SK-N-SH (cell line): ENCODE measurements around the gene EEF2. TPM values are rescaled to one million over a fixed set of nuclear protein-coding genes. Genes with fewer than 3 reads are reported as not detected.

Experiments used
- CTCF ChIA-PET: fragments of 300-600, 350-600 bp; formaldehyde crosslinking; extraction: SDS; loops from one replicate; lab custom pipeline; 2021; lab: Yijun Ruan, JAX
- POLR2A ChIA-PET: fragments of 350-600 bp; sonication (Branson Sonifier 250); formaldehyde crosslinking; extraction: SDS; loops from one replicate; lab custom pipeline; 2020; ENCODE audit warnings: antibody characterized with exemption, inconsistent platforms; lab: Yijun Ruan, JAX
- DNase-seq: peaks from one replicate; pipeline ENCODE4 v3.0.0; 2012
- H2AFZ ChIP-seq: fragments of 200-600 bp; sonication (generic); 2 replicates; pipeline ENCODE4 v1.8.1; 2016; ENCODE audit warnings: antibody characterized with exemption, mild to moderate bottlenecking, low read depth
- H3F3A ChIP-seq: fragments of 200-600 bp; sonication (generic); replicated peaks from 2 replicates; pipeline ENCODE3; 2016; ENCODE audit warnings: antibody characterized with exemption, mild to moderate bottlenecking; ENCODE audit not compliant: insufficient read depth
- H3K27ac ChIP-seq, 2 experiments: fragments of 200-500 bp in 1 of 2; fragments of 200-600 bp in 1 of 2; sonication (Bioruptor generic) in 1 of 2; sonication (generic), shearing (Covaris generic) in 1 of 2; 2 replicates each; pipeline versions ENCODE4 v1.5.1 to v1.6.1; 2014 to 2016; ENCODE audit warnings: low read depth in 2 of 2, inconsistent platforms in 1 of 2, low read length in 1 of 2, mild to moderate bottlenecking in 1 of 2, mixed read lengths in 1 of 2
- H3K27me3 ChIP-seq: fragments of 200-600 bp; sonication (generic), shearing (Covaris generic); 2 replicates; pipeline ENCODE4 v1.6.1; 2016; ENCODE audit warnings: mixed run types; ENCODE audit not compliant: insufficient read depth
- H3K36me3 ChIP-seq, 2 experiments: fragments of 200-500 bp in 1 of 2; fragments of 200-600 bp in 1 of 2; sonication (Bioruptor generic) in 1 of 2; sonication (generic) in 1 of 2; replicated peaks in 1 of 2; 2 replicates each; pipeline versions ENCODE3 to v1.5.1; 2014 to 2016; ENCODE audit warnings: low read length in 1 of 2, mild to moderate bottlenecking in 1 of 2; ENCODE audit not compliant: insufficient read depth in 2 of 2, control insufficient read depth in 1 of 2
- H3K4me1 ChIP-seq, 2 experiments: fragments of 200-500 bp in 1 of 2; fragments of 200-600 bp in 1 of 2; sonication (Bioruptor generic) in 1 of 2; sonication (generic), shearing (Covaris generic) in 1 of 2; 2 replicates each; pipeline versions ENCODE4 v1.5.1 to v1.6.1; 2014 to 2016; ENCODE audit warnings: low read depth in 1 of 2, low read length in 1 of 2, mixed run types in 1 of 2; ENCODE audit not compliant: insufficient read depth in 2 of 2, control insufficient read depth in 1 of 2
- H3K4me2 ChIP-seq: fragments of 200-600 bp; sonication (generic), shearing (Covaris generic); 2 replicates; pipeline ENCODE4 v1.6.1; 2017; ENCODE audit warnings: mixed run types
- H3K4me3 ChIP-seq, 2 experiments: fragments of 200-500 bp in 1 of 2; fragments of 200-600 bp in 1 of 2; sonication (Bioruptor generic) in 1 of 2; sonication (generic), shearing (Covaris generic) in 1 of 2; 2 replicates each; pipeline versions ENCODE4 v1.5.1 to v1.8.1; 2014 to 2016; ENCODE audit warnings: low read depth in 2 of 2, inconsistent platforms in 1 of 2, low read length in 1 of 2, mild to moderate bottlenecking in 1 of 2, mixed read lengths in 1 of 2, moderate library complexity in 1 of 2
- H3K79me2 ChIP-seq: fragments of 200-600 bp; sonication (generic); 2 replicates; pipeline ENCODE4 v1.8.1; 2017; ENCODE audit warnings: mild to moderate bottlenecking; ENCODE audit not compliant: insufficient read depth
- H3K9ac ChIP-seq: fragments of 200-600 bp; sonication (generic); 2 replicates; pipeline ENCODE4 v1.6.1; 2017; ENCODE audit warnings: mixed run types
- H3K9me2 ChIP-seq: fragments of 200-600 bp; sonication (generic); 2 replicates; pipeline ENCODE4 v1.6.1; 2017; ENCODE audit warnings: mixed run types
- H3K9me3 ChIP-seq: fragments of 200-600 bp; sonication (generic); 2 replicates; pipeline ENCODE4 v1.6.1; 2017; ENCODE audit warnings: mixed run types, mild to moderate bottlenecking, moderate library complexity
- H4K20me1 ChIP-seq: fragments of 200-600 bp; sonication (generic); 2 replicates; pipeline ENCODE4 v1.6.1; 2017; ENCODE audit warnings: mild to moderate bottlenecking, mixed run types; ENCODE audit not compliant: insufficient read depth
- EP300 ChIP-seq, 2 experiments: IDR thresholded peaks; 2 replicates each; pipeline versions ENCODE4 v1.4.0 to v1.6.1; 2012; ENCODE audit warnings: borderline replicate concordance in 1 of 2, low read depth in 1 of 2, low read length in 1 of 2
- EZH2phosphoT487 ChIP-seq: fragments of 200-600 bp; sonication (generic); IDR thresholded peaks from 2 replicates; pipeline ENCODE4 v1.6.1; 2017; ENCODE audit warnings: low read depth, mixed run types, mild to moderate bottlenecking, antibody characterized with exemption, moderate library complexity, borderline replicate concordance
- FOSL2 ChIP-seq: IDR thresholded peaks from 2 replicates; pipeline ENCODE4 v1.4.0; 2012; ENCODE audit warnings: low read depth, mild to moderate bottlenecking, moderate library complexity, borderline replicate concordance
- FOXJ3 ChIP-seq: sonication (generic); formaldehyde crosslinking; IDR thresholded peaks from 2 replicates; pipeline ENCODE4 v1.5.1; 2020; ENCODE audit warnings: mild to moderate bottlenecking, missing genetic modification reagents
- GATA2 ChIP-seq: sonication (generic); formaldehyde crosslinking; IDR thresholded peaks from 2 replicates; pipeline ENCODE4 v1.5.0; 2020; ENCODE audit warnings: mild to moderate bottlenecking, missing genetic modification reagents
- MXI1 ChIP-seq: IDR thresholded peaks from 2 replicates; pipeline ENCODE4 v1.6.1; 2012; ENCODE audit warnings: mild to moderate bottlenecking, low read depth, low read length, improper control_type of control experiment
- NRF1 ChIP-seq: IDR thresholded peaks from 2 replicates; pipeline ENCODE4 v1.6.1; 2012; ENCODE audit warnings: low read depth, mild to moderate bottlenecking, low read length
- POLR2AphosphoS5 ChIP-seq: IDR thresholded peaks from 2 replicates; pipeline ENCODE4 v1.6.1; 2012; ENCODE audit warnings: low read depth, low read length
- WGBS: methylation state at CpG from one replicate; pipeline ENCODE4 v1.1.6; 2017; ENCODE audit warnings: low lambda C conversion rate; 5-methylcytosine and 5-hydroxymethylcytosine counted together
- polyA plus RNA-seq, 3 experiments: library from polyadenylated mRNA; depleted of rRNA; stranded (reverse); fragments of >200 nt; gene quantifications; 2 replicates each; pipeline ENCODE4 v1.2.3, GENCODE V29; 2012
- TF ChIP-seq, protein P1 (sequence below): fragments of 150-350 bp; IDR thresholded peaks from 2 replicates; pipeline ENCODE4 v1.6.1; 2016; ENCODE audit warnings: mild to moderate bottlenecking, low read depth, low read length
- TF ChIP-seq, protein P2 (sequence below): IDR thresholded peaks from 2 replicates; pipeline ENCODE4 v1.6.1; 2012; ENCODE audit warnings: mild to moderate bottlenecking, low read depth, low read length, moderate library complexity
- TF ChIP-seq, protein P3 (sequence below): IDR thresholded peaks from 2 replicates; pipeline ENCODE4 v1.4.0; 2012; ENCODE audit warnings: low read depth
- TF ChIP-seq, protein P4 (sequence below): fragments of 150-350 bp; IDR thresholded peaks from 2 replicates; pipeline ENCODE4 v1.6.1; 2017; ENCODE audit warnings: antibody characterized with exemption, low read length, low read depth, borderline replicate concordance
- TF ChIP-seq, protein P5 (sequence below): fragments of 200-600 bp; sonication (generic); IDR thresholded peaks from 2 replicates; pipeline ENCODE4 v1.6.1; 2017; ENCODE audit warnings: antibody characterized with exemption, mild to moderate bottlenecking, moderate library complexity

EEF2 gene
- polyA plus RNA-seq, 1 of the 3 experiments (the other 2 are of a cell fraction) = 1,553 TPM

DNA sequence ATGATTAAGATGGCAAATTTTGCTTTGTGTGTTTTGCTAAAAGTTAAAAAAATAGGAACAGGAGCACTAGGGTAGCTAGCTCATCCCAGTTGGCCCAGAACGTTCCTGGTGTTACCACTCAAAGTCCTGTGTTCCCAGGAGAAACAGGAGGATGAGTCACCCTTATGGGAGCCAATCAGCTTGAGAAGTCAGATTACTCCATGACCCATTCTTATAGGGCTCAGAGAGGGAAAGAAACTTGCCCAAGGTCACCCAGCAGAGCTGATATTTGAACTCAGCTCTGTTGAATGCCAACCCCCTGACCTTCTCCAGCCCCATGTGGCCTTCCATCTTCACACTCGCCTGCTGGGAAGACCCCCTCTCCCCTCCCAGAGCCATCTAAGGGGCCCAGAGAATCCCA, 39.4 kb downstream of the EEF2 start:
- Histone ChIP-seq H2AFZ (no peak overlapping the region), H3K9me2 (no peaks in the 10 kb centered on the region), H3K27ac (no peak overlapping the region), H3K36me3 (no peaks in the 10 kb centered on the region), H3K79me2 (no peaks in the 10 kb centered on the region), H3K9me3 (no peaks in the 10 kb centered on the region), H3K4me2 (no peak overlapping the region), H3K4me1 (no peaks in the 10 kb centered on the region), H4K20me1 (no peaks in the 10 kb centered on the region), H3K4me3 (no peak overlapping the region), H3K27me3 (no peaks in the 10 kb centered on the region), H3K9ac (no peak overlapping the region), H3F3A (no peaks in the 10 kb centered on the region)
- ChIA-PET CTCF (interaction anchor here (0.9 to 1.1 kb wide), 2 partner anchors 42 to 124 kb away, joined by 3 read pairs; no protein-coding TSS in a partner anchor), POLR2A (interaction anchor here (1.2 kb wide), 2 partner anchors 12 to 40 kb away, joined by 3 to 4 read pairs; partner anchors contain the start of gene EEF2)
- TF ChIP-seq, protein P1, sequence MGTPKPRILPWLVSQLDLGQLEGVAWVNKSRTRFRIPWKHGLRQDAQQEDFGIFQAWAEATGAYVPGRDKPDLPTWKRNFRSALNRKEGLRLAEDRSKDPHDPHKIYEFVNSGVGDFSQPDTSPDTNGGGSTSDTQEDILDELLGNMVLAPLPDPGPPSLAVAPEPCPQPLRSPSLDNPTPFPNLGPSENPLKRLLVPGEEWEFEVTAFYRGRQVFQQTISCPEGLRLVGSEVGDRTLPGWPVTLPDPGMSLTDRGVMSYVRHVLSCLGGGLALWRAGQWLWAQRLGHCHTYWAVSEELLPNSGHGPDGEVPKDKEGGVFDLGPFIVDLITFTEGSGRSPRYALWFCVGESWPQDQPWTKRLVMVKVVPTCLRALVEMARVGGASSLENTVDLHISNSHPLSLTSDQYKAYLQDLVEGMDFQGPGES = no peak
- TF ChIP-seq FOSL2 (no peak), FOXJ3 (no peak), NRF1 (no peak), EP300 (IDR thresholded peaks at IDR 0.05; ENCODE audit: borderline replicate concordance in 1 of 2, low read depth in 1 of 2, low read length in 1 of 2) (no peak), MXI1 (no peak), POLR2AphosphoS5 (no peak), EZH2phosphoT487 (no peak), GATA2 (CRISPR knock-in tag) (no peak)
- TF ChIP-seq, protein P2, sequence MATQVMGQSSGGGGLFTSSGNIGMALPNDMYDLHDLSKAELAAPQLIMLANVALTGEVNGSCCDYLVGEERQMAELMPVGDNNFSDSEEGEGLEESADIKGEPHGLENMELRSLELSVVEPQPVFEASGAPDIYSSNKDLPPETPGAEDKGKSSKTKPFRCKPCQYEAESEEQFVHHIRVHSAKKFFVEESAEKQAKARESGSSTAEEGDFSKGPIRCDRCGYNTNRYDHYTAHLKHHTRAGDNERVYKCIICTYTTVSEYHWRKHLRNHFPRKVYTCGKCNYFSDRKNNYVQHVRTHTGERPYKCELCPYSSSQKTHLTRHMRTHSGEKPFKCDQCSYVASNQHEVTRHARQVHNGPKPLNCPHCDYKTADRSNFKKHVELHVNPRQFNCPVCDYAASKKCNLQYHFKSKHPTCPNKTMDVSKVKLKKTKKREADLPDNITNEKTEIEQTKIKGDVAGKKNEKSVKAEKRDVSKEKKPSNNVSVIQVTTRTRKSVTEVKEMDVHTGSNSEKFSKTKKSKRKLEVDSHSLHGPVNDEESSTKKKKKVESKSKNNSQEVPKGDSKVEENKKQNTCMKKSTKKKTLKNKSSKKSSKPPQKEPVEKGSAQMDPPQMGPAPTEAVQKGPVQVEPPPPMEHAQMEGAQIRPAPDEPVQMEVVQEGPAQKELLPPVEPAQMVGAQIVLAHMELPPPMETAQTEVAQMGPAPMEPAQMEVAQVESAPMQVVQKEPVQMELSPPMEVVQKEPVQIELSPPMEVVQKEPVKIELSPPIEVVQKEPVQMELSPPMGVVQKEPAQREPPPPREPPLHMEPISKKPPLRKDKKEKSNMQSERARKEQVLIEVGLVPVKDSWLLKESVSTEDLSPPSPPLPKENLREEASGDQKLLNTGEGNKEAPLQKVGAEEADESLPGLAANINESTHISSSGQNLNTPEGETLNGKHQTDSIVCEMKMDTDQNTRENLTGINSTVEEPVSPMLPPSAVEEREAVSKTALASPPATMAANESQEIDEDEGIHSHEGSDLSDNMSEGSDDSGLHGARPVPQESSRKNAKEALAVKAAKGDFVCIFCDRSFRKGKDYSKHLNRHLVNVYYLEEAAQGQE = no peak
- TF ChIP-seq, protein P3, sequence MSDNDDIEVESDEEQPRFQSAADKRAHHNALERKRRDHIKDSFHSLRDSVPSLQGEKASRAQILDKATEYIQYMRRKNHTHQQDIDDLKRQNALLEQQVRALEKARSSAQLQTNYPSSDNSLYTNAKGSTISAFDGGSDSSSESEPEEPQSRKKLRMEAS = no peak
- TF ChIP-seq, protein P4, sequence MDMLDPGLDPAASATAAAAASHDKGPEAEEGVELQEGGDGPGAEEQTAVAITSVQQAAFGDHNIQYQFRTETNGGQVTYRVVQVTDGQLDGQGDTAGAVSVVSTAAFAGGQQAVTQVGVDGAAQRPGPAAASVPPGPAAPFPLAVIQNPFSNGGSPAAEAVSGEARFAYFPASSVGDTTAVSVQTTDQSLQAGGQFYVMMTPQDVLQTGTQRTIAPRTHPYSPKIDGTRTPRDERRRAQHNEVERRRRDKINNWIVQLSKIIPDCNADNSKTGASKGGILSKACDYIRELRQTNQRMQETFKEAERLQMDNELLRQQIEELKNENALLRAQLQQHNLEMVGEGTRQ = no peak
- TF ChIP-seq, protein P5, sequence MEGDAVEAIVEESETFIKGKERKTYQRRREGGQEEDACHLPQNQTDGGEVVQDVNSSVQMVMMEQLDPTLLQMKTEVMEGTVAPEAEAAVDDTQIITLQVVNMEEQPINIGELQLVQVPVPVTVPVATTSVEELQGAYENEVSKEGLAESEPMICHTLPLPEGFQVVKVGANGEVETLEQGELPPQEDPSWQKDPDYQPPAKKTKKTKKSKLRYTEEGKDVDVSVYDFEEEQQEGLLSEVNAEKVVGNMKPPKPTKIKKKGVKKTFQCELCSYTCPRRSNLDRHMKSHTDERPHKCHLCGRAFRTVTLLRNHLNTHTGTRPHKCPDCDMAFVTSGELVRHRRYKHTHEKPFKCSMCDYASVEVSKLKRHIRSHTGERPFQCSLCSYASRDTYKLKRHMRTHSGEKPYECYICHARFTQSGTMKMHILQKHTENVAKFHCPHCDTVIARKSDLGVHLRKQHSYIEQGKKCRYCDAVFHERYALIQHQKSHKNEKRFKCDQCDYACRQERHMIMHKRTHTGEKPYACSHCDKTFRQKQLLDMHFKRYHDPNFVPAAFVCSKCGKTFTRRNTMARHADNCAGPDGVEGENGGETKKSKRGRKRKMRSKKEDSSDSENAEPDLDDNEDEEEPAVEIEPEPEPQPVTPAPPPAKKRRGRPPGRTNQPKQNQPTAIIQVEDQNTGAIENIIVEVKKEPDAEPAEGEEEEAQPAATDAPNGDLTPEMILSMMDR = no peak
- 14% methylated on average over 2 of the region's 2 CpGs for WGBS
- DNase-seq = no peak
